Caki2 (cell line): Measurements from ENCODE around the gene COX7A1. TPM values are rescaled to one million over a fixed set of nuclear protein-coding genes. Genes with fewer than 3 reads are reported as not detected.
"Not testable (repeated sequence)": the region's sequence is repeated elsewhere in the genome, so short reads cannot be mapped to it uniquely, and the experiment has no call there.

Experiments
- DNase-seq: peaks from one replicate; pipeline ENCODE4 v3.0.0-alpha.2; 2015; ENCODE audit warnings: low read depth
- in situ Hi-C: cut with HindIII; loops from 2 replicates; pipeline ENCODE4 v1.10.0; 2016; ENCODE audit warnings: low sequenced_read_pairs, low pct_unique_long_range_greater_than_20kb, mixed read lengths
- total RNA-seq: library from RNA; depleted of rRNA; stranded (reverse); fragments of >200 nt; shearing (Covaris generic); gene quantifications from 2 replicates; pipeline ENCODE4 v1.2.3, GENCODE V29; 2014; ENCODE audit warnings: low replicate concordance

Gene COX7A1
- total RNA-seq, 1 experiment from 2014 or later, result not detected

- DNase-seq, result no peak
- in situ Hi-C loops, result no loop called here
Observed at GRCh38 chr19:36149673-36150406, 2.4 kb downstream of the COX7A1 start.

GRCh38 chr19:36144624-36145023 lies 7.6 kb downstream of the COX7A1 start:
- DNase-seq, result no peak
- in situ Hi-C loops, result no loop called here

- in situ Hi-C loops, result no loop called here
- DNase-seq, result no peak
Observed at GRCh38 chr19:36142496-36142895, 9.8 kb downstream of the COX7A1 start.

GRCh38 chr19:36142046-36142445 lies 10.2 kb downstream of the COX7A1 start:
- in situ Hi-C loops, result no loop called here
- no peak for DNase-seq

- DNase-seq, result peak; percentile 87
- in situ Hi-C loops, result no loop called here
Observed at GRCh38 chr19:36141039-36141927, 11.0 kb downstream of the COX7A1 start.

- in situ Hi-C loops, result no loop called here
- DNase-seq, result peak; percentile 66
Observed at GRCh38 chr19:36140304-36141038, 11.8 kb downstream of the COX7A1 start.

- in situ Hi-C loops, result no loop called here
- peak; percentile 97 for DNase-seq
Observed at GRCh38 chr19:36139473-36140303, 12.6 kb downstream of the COX7A1 start, which contains the start of gene CAPNS1. TSS of gene CAPNS1 (plus strand) at chr19:36140066. CDS start at chr19:36141012, 946 bp downstream.

- DNase-seq, result no peak
- in situ Hi-C loops, result no loop called here
Observed at GRCh38 chr19:36139120-36139472, 13.2 kb downstream of the COX7A1 start.

- DNase-seq, result peak; percentile 88
- in situ Hi-C loops, result no loop called here
Observed at GRCh38 chr19:36136964-36137686, 15.1 kb downstream of the COX7A1 start.

GRCh38 chr19:36134867-36135266 lies 17.4 kb downstream of the COX7A1 start:
- in situ Hi-C loops, DNase-seq: not testable (repeated sequence)

GRCh38 chr19:36131221-36131620 lies 21.0 kb downstream of the COX7A1 start:
- in situ Hi-C loops, result not testable (repeated sequence)
- DNase-seq, result peak; percentile 81

- no peak for DNase-seq
- in situ Hi-C loops, result no loop called here
Observed at GRCh38 chr19:36128392-36128736, 23.9 kb downstream of the COX7A1 start.

GRCh38 chr19:36125557-36125956 lies 26.7 kb downstream of the COX7A1 start:
- in situ Hi-C loops, result no loop called here
- no peak for DNase-seq

- DNase-seq, result no peak
- in situ Hi-C loops, result no loop called here
Observed at GRCh38 chr19:36121486-36122124, 30.6 kb downstream of the COX7A1 start.

- in situ Hi-C loops, result no loop called here
- no peak for DNase-seq
Observed at GRCh38 chr19:36120984-36121358, 31.3 kb downstream of the COX7A1 start.

- in situ Hi-C loops, result no loop called here
- DNase-seq, result no peak
Observed at GRCh38 chr19:36120092-36120983, 31.9 kb downstream of the COX7A1 start.
